Hematopoietic multipotent progenitor cell treated with erythropoietin and hydrocortisone succinate and interleukin-3 and kit ligand, for 8 days (in vitro differentiated cells): ENCODE results near the gene GNG7.

Source experiments
- DNase-seq: peaks from one replicate; pipeline ENCODE4 v3.0.0-alpha.2; 2015

GNG7 gene

GRCh38 chr19:2702170-2703076, at the start of gene GNG7:
TSS of gene GNG7 (minus strand) at chr19:2702694. CDS start at chr19:2520688, 182,006 bp downstream.
- DNase-seq, result peak; percentile 86

- no peak for DNase-seq
Measured at GRCh38 chr19:2751438-2751830, 48.9 kb upstream of the GNG7 start.

- DNase-seq, result no peak
Measured at GRCh38 chr19:2750808-2751437, 48.4 kb upstream of the GNG7 start.

GRCh38 chr19:2747349-2747748, 44.9 kb upstream of the GNG7 start:
- DNase-seq, result no peak

- no peak for DNase-seq
Measured at GRCh38 chr19:2744113-2744512, 41.6 kb upstream of the GNG7 start.

- DNase-seq, result no peak
Measured at GRCh38 chr19:2743099-2743498, 40.6 kb upstream of the GNG7 start.

GRCh38 chr19:2740314-2740656, 37.8 kb upstream of the GNG7 start:
- DNase-seq, result no peak

GRCh38 chr19:2739602-2740313, 37.3 kb upstream of the GNG7 start, which contains the start of gene SLC39A3:
TSS of gene SLC39A3 (minus strand) at chr19:2740017. CDS start at chr19:2737257, 2,760 bp downstream.
- peak; percentile 98 for DNase-seq

- no peak for DNase-seq
Measured at GRCh38 chr19:2736550-2737190, 34.2 kb upstream of the GNG7 start.

- no peak for DNase-seq
Measured at GRCh38 chr19:2735374-2735773, 32.9 kb upstream of the GNG7 start.

GRCh38 chr19:2734589-2735288, 32.2 kb upstream of the GNG7 start:
- DNase-seq, result no peak

- no peak for DNase-seq
Measured at GRCh38 chr19:2733930-2734588, 31.6 kb upstream of the GNG7 start.

- DNase-seq, result no peak
Measured at GRCh38 chr19:2732883-2733282, 30.4 kb upstream of the GNG7 start.

GRCh38 chr19:2732157-2732725, 29.7 kb upstream of the GNG7 start:
- no peak for DNase-seq

- no peak for DNase-seq
Measured at GRCh38 chr19:2731181-2731995, 28.9 kb upstream of the GNG7 start.

GRCh38 chr19:2729943-2730818, 27.7 kb upstream of the GNG7 start:
- no peak for DNase-seq

GRCh38 chr19:2728783-2729387, 26.4 kb upstream of the GNG7 start:
- DNase-seq, result no peak

GRCh38 chr19:2727640-2727944, 25.1 kb upstream of the GNG7 start:
- DNase-seq, result no peak

- DNase-seq, result no peak
Measured at GRCh38 chr19:2726904-2727639, 24.6 kb upstream of the GNG7 start.
